Upper lobe of left lung (tissue), 6 donors: ENCODE results near the gene THSD7A. TPM values are rescaled to one million over a fixed set of nuclear protein-coding genes. Genes with fewer than 3 reads are reported as not detected.

Source experiments
- ATAC-seq, 2 donors: fragments of 200-7000 bp; cut with Tn5 transposase; one replicate each; pipeline ENCODE4 v1.9.1; 2022; ENCODE audit warnings: mild to moderate bottlenecking in 2 of 2, moderate library complexity in 2 of 2; ENCODE audit not compliant: low FRiP score in 2 of 2
- DNase-seq, 2 donors: peaks; one replicate each; pipeline ENCODE4 v3.0.0-alpha.2; 2019 to 2020
- H3K27ac ChIP-seq, 4 donors: fragments of 200-600 bp; sonication (generic); one replicate each; pipeline ENCODE4 v1.5.1; 2016 to 2019
- H3K27me3 ChIP-seq, 4 donors: fragments of 200-600 bp; sonication (generic); one replicate each; pipeline ENCODE4 v1.5.1; 2017 to 2019
- H3K36me3 ChIP-seq, 4 donors: fragments of 200-600 bp; sonication (generic); one replicate each; pipeline ENCODE4 v1.5.1; 2016 to 2019
- H3K4me1 ChIP-seq, 4 donors: fragments of 200-600 bp; sonication (generic); one replicate each; pipeline ENCODE4 v1.5.1; 2018 to 2019
- H3K4me3 ChIP-seq, 4 donors: fragments of 200-600 bp; sonication (generic); one replicate each; pipeline ENCODE4 v1.5.1; 2017 to 2019; ENCODE audit warnings: mild to moderate bottlenecking in 2 of 4, moderate library complexity in 1 of 4
- H3K9me3 ChIP-seq, 4 donors: fragments of 200-600 bp; sonication (generic); one replicate each; pipeline ENCODE4 v1.5.1; 2018 to 2019
- EP300 ChIP-seq, 4 donors: sonication (generic); formaldehyde crosslinking; IDR thresholded peaks; one replicate each; pipeline ENCODE4 v1.5.1; 2017; ENCODE audit warnings: antibody characterized with exemption in 4 of 4, control low read depth in 2 of 4
- POLR2A ChIP-seq, 4 donors: fragments of 450-650 bp; IDR thresholded peaks; one replicate each; pipeline ENCODE4 v1.5.1; 2016 to 2017; ENCODE audit warnings: antibody characterized with exemption in 4 of 4, mild to moderate bottlenecking in 2 of 4
- POLR2AphosphoS5 ChIP-seq, 2 donors: sonication (generic); formaldehyde crosslinking; IDR thresholded peaks; one replicate each; pipeline ENCODE4 v1.5.1; 2017; ENCODE audit warnings: antibody characterized with exemption in 2 of 2
- WGBS, 2 donors: methylation state at CpG; one replicate each; pipeline ENCODE4 v1.1.5; 2017 to 2018; 5-methylcytosine and 5-hydroxymethylcytosine counted together
- total RNA-seq, 6 donors: library from RNA; depleted of rRNA in 4 of 6; stranded (reverse); fragments of >200 nt in 4 of 6; gene quantifications; one replicate each; pipeline versions ENCODE4 v1.1.0 to v1.2.1, GENCODE V29; 2016 to 2021
- TF ChIP-seq, protein P1 (sequence below), 6 experiments: fragments of 450-650 bp in 4 of 6; fragments of 200-600 bp in 2 of 6; sonication (generic) in 2 of 6; IDR thresholded peaks; one replicate each; pipeline ENCODE4 v1.5.1; 2016 to 2019; ENCODE audit warnings: antibody characterized with exemption in 6 of 6
- donor health status: DM: no; HTN: no; CAD: no; lungs with moderate emphysema.
- donor health status: DM: no; HTN: yes; CAD: no; lungs with severe emphysema.

The THSD7A gene
- total RNA-seq, 6 donors from 2014 or later = 5.1 to 15.7 (median 7.0) TPM

DNA sequence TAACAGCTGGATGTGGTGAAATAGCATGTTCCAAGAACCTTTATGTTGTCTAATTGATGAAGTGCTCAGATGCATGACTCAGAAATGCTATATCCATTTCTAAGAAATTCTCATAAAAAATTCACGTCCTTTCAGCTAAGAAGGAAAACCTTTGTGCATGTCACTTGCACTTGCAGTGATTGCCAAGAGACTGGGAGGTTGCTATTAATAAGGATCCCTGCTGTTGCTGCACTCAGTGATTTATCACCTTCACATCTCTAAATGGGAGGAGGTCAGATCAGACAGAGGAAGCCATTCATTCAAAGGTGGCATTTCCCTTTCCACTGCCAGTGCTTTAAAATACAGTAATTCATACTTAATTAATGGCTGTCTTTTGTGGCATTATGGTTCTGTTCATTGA, 89.5 kb downstream of the THSD7A start:
- no peak for ATAC-seq
- no peak for DNase-seq
- 21 to 22% methylated on average over 1 of the region's 1 CpG for WGBS, 2 donors

DNA sequence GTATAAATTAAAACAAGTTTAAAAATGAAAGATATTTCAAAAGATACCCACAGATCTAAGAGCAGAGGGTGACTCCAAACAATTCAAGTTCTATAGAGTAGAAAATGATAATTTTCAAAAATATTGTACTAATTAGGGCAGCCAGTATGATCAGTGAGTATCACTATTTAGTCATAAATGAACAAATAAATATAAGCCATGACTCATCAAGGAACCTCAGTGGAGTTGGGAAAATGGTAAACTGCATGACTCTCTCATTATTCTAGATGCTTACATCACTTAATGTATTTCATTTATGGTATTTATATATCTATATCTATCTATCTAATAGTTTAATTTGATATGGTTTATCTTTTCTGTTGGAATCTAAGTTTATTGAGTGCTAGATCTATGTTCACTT, 94.3 kb downstream of the THSD7A start:
- no peak overlapping the region for H3K4me3 ChIP-seq
- ATAC-seq (no peak), DNase-seq (no peak)
- no peaks in the 10 kb centered on the region for H3K9me3 ChIP-seq
- H3K4me1 ChIP-seq = no peaks in the 10 kb centered on the region
- no peak overlapping the region for H3K27ac ChIP-seq
- H3K36me3 ChIP-seq = no peaks in the 10 kb centered on the region
- TF ChIP-seq, protein P1, sequence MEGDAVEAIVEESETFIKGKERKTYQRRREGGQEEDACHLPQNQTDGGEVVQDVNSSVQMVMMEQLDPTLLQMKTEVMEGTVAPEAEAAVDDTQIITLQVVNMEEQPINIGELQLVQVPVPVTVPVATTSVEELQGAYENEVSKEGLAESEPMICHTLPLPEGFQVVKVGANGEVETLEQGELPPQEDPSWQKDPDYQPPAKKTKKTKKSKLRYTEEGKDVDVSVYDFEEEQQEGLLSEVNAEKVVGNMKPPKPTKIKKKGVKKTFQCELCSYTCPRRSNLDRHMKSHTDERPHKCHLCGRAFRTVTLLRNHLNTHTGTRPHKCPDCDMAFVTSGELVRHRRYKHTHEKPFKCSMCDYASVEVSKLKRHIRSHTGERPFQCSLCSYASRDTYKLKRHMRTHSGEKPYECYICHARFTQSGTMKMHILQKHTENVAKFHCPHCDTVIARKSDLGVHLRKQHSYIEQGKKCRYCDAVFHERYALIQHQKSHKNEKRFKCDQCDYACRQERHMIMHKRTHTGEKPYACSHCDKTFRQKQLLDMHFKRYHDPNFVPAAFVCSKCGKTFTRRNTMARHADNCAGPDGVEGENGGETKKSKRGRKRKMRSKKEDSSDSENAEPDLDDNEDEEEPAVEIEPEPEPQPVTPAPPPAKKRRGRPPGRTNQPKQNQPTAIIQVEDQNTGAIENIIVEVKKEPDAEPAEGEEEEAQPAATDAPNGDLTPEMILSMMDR (IDR thresholded peaks at IDR 0.05) = no peak
- TF ChIP-seq POLR2A (IDR thresholded peaks at IDR 0.05) (no peak), POLR2AphosphoS5 (IDR thresholded peaks at IDR 0.05) (no peak), EP300 (IDR thresholded peaks at IDR 0.05) (no peak)
- no peaks in the 10 kb centered on the region for H3K27me3 ChIP-seq

More for the DNA sequence above, 89.5 kb downstream of the THSD7A start:
- Histone ChIP-seq H3K4me3 (no peak overlapping the region), H3K4me1 (no peaks in the 10 kb centered on the region), H3K36me3 (no peaks in the 10 kb centered on the region), H3K9me3 (no peaks in the 10 kb centered on the region), H3K27ac (no peak overlapping the region), H3K27me3 (no peaks in the 10 kb centered on the region)
- TF ChIP-seq POLR2A (IDR thresholded peaks at IDR 0.05) = no peak
- TF ChIP-seq, protein P1 (IDR thresholded peaks at IDR 0.05) = no peak
- TF ChIP-seq POLR2AphosphoS5 (IDR thresholded peaks at IDR 0.05) = no peak
- TF ChIP-seq EP300 (IDR thresholded peaks at IDR 0.05) = no peak

DNA sequence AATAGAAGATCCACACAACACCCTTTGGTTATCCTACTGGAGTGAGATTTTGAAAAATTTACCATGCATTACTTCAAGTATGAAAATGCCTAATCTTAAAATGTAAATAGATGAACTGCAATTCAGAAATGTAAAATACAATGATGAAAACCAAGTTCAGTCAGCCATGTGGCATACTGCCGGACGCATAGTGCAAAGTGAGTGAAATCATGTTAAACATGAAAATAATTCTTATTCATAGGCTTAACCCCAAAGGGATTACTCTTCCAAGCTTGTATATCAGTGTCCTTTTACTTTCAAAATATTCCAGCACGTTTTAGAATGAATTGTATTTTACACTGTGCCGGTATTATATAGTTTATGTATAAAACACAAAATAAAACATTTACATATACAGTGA, 99.8 kb downstream of the THSD7A start:
- Histone ChIP-seq H3K27ac (no peak overlapping the region), H3K36me3 (no peaks in the 10 kb centered on the region), H3K4me3 (no peak overlapping the region), H3K27me3 (no peaks in the 10 kb centered on the region), H3K9me3 (no peaks in the 10 kb centered on the region), H3K4me1 (no peaks in the 10 kb centered on the region)
- 82% methylated on average over 4 of the region's 4 CpGs for WGBS, 2 donors
- DNase-seq = no peak
- TF ChIP-seq, protein P1 (IDR thresholded peaks at IDR 0.05) = no peak
- no peak for TF ChIP-seq EP300 (IDR thresholded peaks at IDR 0.05)
- TF ChIP-seq POLR2A (IDR thresholded peaks at IDR 0.05) = no peak
- TF ChIP-seq POLR2AphosphoS5 (IDR thresholded peaks at IDR 0.05) = no peak
- ATAC-seq = no peak

DNA sequence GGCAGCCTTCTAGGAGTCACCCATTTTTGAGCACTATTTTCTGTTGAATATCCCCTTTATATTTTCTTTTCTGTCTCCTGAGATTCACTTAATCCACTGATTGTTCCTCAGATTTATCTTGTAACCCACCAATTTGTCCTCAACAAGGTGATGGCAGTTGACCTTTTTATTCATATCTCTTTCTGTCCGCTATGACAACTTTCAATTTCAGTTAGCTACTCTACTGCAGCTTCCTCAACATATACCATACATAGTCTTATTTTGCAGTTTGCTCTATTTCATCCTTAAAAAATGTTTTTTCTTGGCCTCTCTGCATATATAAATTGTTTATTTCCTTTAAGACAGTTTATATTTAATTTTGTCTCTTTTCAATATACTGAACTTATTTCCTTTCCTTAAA, 101.3 kb downstream of the THSD7A start:
- H3K4me1 ChIP-seq = no peaks in the 10 kb centered on the region
- no peaks in the 10 kb centered on the region for H3K27me3 ChIP-seq
- ATAC-seq (no peak), DNase-seq (no peak)
- H3K9me3 ChIP-seq = no peaks in the 10 kb centered on the region
- H3K4me3 ChIP-seq = no peak overlapping the region
- 93 to 100% methylated on average over 1 of the region's 1 CpG for WGBS, 2 donors
- TF ChIP-seq EP300 (IDR thresholded peaks at IDR 0.05) = no peak
- no peak for TF ChIP-seq POLR2A (IDR thresholded peaks at IDR 0.05)
- no peak for TF ChIP-seq POLR2AphosphoS5 (IDR thresholded peaks at IDR 0.05)
- TF ChIP-seq, protein P1 (IDR thresholded peaks at IDR 0.05) = no peak
- H3K27ac ChIP-seq = no peak overlapping the region
- no peaks in the 10 kb centered on the region for H3K36me3 ChIP-seq

DNA sequence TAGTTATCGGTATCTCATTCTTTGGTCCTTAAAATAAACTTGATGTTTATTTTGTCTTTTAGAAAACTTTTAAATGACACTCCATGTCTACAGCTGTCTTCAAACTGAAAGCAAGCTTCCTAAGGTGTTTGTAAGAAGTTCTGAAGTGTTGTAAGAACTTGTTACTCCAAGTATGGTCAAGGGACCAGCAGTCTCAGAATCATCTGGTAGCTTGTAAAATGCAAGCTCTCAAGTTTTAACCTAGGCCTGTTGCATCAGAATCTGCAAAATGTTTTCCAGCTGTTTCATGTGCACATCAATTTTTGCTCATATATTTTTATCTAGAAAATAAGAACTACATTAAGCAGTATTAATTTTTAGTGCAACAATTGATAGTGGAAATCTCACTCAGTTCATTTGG, 104.1 kb downstream of the THSD7A start:
- H3K27ac ChIP-seq = no peak overlapping the region
- H3K4me3 ChIP-seq = no peak overlapping the region
- no peaks in the 10 kb centered on the region for H3K27me3 ChIP-seq
- 55 to 61% methylated on average over 1 of the region's 1 CpG for WGBS, 2 donors
- H3K9me3 ChIP-seq = no peaks in the 10 kb centered on the region
- DNase-seq (no peak), ATAC-seq (no peak)
- TF ChIP-seq, protein P1 (IDR thresholded peaks at IDR 0.05) = no peak
- TF ChIP-seq POLR2AphosphoS5 (IDR thresholded peaks at IDR 0.05) (no peak), POLR2A (IDR thresholded peaks at IDR 0.05) (no peak), EP300 (IDR thresholded peaks at IDR 0.05) (no peak)
- no peaks in the 10 kb centered on the region for H3K36me3 ChIP-seq
- no peaks in the 10 kb centered on the region for H3K4me1 ChIP-seq
